Stimulated activated CD4-positive, alpha-beta T cell treated with anti-CD3 and anti-CD28 coated beads, Interleukin-12 subunit alpha, Interleukin-12 subunit beta, amount 100 ng/mL, for 4 hours (primary cell): Measurements from ENCODE around the gene ADORA1.
A peak's percentile ranks its signal among the peaks of the same experiment; 100 is the strongest.

Source experiments
- DNase-seq: peaks from one replicate; pipeline ENCODE4 v3.0.0-alpha.2; 2020

Gene ADORA1

DNA sequence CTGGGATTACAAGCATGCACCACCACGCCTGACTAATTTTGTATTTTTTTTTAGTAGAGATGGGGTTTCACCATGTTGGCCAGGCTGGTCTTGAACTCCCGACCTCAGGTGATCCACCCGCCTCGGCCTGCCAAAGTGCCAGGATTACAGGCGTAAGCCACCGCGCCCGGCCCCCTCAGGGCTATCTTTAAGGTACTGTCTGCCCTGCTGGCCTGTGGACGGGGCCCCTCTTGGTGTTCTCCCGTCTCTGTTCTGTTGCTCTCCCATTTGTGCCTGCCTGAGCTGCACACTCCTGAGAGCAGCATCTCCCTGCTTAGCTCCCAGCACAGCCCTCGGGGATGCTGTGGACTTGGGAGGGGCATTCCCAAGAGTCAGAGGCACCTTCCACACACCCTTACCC lies 34.2 kb downstream of the ADORA1 start:
- no peak for DNase-seq

DNA sequence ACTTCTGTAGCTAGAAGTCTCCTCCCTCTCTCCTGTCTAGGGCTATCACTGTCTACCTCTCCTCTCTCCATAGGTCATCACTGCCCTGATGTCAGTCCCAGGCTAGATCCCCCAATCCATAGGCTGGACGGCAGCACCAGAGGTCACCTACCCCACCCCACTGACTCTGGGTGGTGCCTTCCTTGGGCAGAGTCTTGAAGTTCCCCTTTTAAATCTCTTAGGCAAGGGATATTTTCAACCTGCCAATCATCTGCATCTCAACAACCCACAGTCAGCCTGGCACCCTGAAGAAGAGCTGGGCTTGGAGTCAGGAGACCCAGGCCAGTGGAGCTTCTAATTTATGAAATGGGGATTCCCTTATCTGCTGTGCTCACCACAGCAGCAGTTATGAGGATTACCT lies 34.9 kb downstream of the ADORA1 start:
- DNase-seq = no peak

DNA sequence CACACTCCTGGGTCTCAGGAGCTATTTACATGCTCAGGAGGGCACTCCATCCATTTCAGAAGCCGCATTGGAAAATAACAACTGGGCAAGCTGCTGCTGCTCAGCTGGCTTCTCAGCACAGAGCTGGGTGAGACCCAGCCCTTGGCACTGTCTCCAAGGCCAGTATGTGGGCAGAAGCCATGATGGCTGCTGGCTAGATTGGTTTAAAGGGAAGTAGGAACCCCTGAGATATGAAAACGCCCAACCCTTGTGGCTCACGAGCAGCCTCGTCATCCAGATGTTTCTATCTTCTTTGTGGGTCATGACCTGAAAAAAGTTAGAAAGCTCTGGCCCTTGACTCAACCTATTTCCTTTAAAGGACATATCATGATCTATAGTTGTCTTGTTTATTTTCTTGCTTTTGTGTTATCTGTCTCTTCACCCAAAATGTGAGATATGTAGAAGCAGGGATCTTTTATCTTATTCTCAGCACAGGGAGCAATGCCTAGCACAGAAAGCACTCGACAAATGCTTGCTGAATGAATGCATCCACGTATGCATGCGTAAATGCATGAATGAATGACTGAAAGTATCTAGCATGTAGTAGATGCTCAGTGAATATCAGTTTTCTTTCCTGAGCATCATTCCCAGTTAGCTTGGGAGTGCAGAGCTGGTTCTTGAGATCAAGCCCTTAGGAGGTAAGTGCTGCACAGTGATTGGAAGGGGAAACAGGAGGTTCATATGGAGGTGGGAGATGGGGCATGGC lies 36.5 kb downstream of the ADORA1 start:
- DNase-seq = no peak

DNA sequence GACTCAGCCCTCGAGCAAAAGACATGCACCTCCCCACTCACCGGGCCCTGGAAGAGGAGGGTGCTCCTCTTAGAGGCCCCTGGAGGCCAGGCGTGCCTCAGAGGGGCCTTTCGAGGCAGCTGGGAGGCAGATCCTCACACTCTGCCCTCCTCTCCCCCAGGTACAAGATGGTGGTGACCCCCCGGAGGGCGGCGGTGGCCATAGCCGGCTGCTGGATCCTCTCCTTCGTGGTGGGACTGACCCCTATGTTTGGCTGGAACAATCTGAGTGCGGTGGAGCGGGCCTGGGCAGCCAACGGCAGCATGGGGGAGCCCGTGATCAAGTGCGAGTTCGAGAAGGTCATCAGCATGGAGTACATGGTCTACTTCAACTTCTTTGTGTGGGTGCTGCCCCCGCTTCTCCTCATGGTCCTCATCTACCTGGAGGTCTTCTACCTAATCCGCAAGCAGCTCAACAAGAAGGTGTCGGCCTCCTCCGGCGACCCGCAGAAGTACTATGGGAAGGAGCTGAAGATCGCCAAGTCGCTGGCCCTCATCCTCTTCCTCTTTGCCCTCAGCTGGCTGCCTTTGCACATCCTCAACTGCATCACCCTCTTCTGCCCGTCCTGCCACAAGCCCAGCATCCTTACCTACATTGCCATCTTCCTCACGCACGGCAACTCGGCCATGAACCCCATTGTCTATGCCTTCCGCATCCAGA lies 37.7 kb downstream of the ADORA1 start:
- no peak for DNase-seq

GRCh38 chr1:203165800-203166161 lies 38.3 kb downstream of the ADORA1 start:
- no peak for DNase-seq

- DNase-seq = no peak
These were observed 38.8 kb downstream of the ADORA1 start for GRCh38 chr1:203166192-203166940.

- DNase-seq = no peak
These were observed 39.7 kb downstream of the ADORA1 start for GRCh38 chr1:203167026-203167912.

DNA sequence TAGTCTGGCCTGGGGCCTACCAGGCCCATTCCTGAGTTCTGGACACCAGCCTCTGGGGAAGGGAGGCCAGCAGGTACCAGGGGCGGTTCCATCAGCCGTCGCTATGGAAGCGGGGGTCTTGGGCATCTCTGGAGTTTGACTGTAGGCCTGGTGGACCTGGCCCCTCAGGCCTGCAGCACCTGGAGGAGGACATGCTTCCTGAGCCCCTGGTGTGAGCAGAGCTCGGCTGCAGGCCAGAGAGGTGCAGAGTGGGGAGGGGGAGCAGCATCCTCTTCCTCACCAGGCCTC lies 40.3 kb downstream of the ADORA1 start:
- DNase-seq = no peak

DNA sequence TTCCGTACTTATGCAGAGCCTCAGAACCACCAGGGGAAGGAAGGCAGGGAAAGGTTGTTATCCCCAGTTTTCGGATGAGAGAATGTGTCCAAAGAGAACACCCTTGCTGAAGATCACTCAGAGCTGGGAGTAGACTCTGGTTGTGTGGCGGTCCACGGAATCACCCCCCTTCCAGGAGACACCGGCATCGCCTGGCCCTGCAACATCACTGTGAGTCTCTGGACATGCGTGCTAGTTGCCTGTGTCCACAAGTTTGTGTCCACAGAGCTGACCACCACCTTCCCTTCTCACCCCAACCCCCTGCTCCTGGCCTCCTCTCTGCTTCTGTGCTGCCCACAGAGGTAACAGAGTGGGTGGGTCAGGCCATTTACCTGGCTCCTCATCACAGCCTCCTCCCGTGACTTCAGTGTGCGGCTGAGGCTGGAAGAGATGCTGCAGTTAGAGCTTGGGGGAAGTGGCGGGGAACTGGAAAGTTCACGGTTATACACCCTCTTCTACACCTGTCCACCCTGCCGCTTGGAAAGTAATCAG lies 40.8 kb downstream of the ADORA1 start:
- no peak for DNase-seq

DNA sequence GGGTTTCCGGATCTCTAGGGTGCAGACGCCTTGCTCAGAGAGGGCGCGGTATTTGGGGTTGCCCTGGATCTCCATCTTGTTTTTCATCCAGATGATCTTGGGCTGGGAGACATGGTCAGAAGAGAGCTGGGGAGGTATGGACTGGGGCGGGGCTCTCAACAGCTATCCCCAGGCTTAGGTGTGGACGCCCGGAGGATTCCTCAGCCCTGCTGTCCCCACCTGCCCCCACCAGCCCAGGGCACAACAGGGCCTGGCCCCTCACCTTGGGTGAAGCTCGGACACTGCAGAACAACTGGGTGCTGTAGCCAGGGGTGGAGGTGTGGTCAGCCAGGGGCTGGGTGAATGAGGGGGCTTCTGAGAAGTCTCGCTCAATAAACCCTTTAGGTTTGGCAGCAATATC lies 41.5 kb downstream of the ADORA1 start:
- DNase-seq = no peak

- DNase-seq = no peak
These were observed 42.4 kb downstream of the ADORA1 start for GRCh38 chr1:203169770-203170520.

DNA sequence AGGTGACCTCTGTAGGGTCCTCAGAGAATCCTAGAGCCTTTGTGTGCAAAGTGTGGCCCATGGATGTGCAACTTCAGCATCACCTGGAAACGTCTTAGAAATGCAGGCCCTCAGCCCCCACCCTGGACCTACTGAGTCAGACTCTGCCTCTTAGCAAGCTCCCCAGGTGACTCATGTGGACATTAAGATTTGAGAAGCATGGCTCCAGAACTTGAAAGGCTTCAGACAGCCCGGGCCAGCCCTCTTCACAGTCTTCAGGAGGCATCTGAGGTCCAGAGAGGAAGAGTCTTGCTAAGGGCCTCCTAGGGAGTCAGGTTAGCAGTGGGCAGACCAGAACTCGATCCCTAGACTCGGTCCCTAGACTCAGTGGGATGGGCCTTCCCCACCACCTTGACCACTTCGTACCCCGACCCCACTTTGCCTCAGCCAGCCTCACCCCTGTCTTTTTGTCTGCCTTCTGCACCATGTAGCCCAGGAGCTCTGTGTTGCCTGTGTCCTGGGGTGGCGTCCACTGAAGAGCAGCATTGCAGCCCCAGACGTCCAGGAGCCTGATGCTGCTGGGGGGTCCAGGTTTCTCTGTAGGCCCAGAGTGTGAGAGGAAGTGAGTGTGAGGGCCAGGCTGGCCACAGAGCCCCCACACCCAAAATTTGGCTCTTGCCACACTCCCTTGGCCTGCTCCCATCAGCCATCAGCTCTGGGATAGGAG lies 43.3 kb downstream of the ADORA1 start:
- no peak for DNase-seq

DNA sequence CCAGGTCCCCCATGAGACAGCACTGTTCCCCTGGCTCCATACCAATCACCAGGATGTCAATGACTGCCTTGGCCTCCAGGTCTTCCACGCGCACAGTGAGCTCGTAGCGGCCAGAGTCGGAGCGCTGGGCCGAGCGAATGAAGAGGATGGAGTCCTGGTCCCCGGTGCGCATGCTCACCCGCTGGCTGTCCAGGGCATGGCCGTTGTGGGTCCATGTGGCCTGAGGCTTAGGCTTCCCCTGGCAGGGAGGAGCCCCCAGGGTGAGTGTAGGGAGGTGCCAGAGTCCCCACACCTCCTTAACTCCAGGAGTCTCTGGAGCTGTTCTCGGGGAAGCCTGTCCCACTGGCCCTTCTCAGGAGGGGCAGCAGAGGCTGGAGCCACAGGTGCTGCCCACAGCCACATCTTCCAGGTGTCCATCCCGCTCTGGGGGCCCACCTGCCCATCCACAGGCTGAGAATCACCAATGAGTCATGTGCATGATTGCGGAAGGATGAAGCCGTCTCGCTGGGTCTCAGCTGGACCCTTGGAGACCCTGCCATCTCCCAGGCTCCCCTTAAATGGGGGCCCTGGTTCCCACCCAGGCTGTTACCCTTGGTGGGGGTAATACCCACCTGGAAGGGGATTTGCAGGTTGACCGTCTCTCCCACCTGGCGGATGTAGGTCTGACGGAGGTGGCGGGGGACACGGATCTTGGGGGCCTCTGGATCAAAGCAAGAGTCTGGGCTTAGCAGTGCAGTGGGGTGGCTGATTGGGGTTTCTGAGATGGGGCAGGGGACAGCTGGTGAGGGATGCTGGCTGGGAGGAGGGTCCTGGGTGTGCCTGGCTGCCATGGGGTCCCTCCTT lies 44.0 kb downstream of the ADORA1 start:
- no peak for DNase-seq

GRCh38 chr1:203172184-203173010 lies 44.9 kb downstream of the ADORA1 start:
- DNase-seq = peak; percentile 43

- DNase-seq = no peak
These were observed 45.6 kb downstream of the ADORA1 start for GRCh38 chr1:203173011-203173555.

DNA sequence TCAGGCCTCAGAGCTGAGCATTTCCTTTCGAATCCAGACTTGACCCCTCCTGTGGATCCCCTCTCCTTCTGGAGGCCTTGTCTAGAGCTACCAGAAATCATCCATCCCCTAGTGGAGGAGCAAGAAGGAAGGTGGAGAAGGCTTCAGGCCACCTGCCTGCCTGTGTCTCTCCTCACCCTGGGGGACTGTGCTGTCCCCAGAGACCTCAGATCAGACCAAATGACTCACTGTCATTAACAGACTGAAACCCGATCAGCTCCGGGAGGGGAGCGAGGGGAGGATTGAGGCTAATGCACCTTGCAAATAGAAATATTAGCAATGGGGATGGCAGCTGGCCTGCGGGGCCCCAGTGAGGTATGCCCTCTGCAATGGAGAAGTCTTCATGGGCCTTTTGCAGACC lies 46.0 kb downstream of the ADORA1 start:
- DNase-seq = no peak

- DNase-seq = no peak
These were observed 46.9 kb downstream of the ADORA1 start for GRCh38 chr1:203174324-203174985.

DNA sequence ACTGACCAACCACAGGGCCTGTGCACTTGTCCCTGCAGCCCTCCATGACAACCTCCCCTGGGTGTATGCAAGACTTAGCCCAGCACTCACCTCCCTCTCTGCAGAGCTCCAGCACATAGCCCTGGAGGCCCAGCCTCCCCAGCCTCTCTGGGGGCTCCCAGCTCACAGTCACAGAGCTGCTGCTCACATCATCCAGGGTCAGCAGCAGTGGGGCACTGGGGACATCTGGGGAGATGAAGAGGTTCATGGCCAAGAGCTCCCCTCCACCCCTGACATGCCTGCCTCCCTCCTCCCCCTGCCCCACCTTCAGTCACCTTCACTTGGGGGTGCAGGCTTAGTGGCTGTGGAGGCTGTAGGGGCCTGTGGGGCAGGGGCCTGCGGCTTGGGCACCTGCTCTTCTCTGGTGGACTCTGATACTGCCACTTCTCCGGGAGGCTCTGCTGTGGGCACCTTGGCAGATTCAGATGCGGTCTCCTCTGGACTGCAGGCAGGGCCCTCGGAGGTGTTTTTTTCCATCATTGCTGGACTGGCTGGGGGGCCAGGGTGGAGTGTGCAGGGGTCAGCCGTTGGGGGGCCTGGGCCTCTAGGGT lies 47.8 kb downstream of the ADORA1 start, which contains the start of gene MYBPH:
MYBPH (minus strand) TSS at position 590 of the 590 bp plus-strand sequence; CDS start at position 519, 71 bp downstream.
- DNase-seq = no peak
